Immature natural killer cell (primary cell): ENCODE results near the gene MACROD2. TPM values are rescaled to one million over a fixed set of nuclear protein-coding genes. Genes with fewer than 3 reads are reported as not detected.

Source experiments
- DNase-seq, 3 donors: peaks; one replicate each; pipeline ENCODE4 v3.0.0; 2022; ENCODE audit warnings: mixed read lengths in 1 of 3
- H3K27ac Mint-ChIP-seq, 6 donors: one replicate each; pipeline ENCODE4 v1.8.0; 2020; ENCODE audit warnings: mixed read lengths in 6 of 6, mild to moderate bottlenecking in 5 of 6, inconsistent platforms in 4 of 6, moderate library complexity in 3 of 6
- H3K27me3 Mint-ChIP-seq, 3 donors: one replicate each; pipeline ENCODE4 v1.8.0; 2020 to 2021; ENCODE audit warnings: low read depth in 3 of 3, mild to moderate bottlenecking in 3 of 3, mixed read lengths in 3 of 3, moderate library complexity in 3 of 3, inconsistent platforms in 1 of 3
- H3K36me3 Mint-ChIP-seq, 3 donors: one replicate each; pipeline ENCODE4 v1.8.0; 2020; ENCODE audit warnings: mixed read lengths in 3 of 3, inconsistent platforms in 2 of 3, mild to moderate bottlenecking in 2 of 3
- H3K4me1 Mint-ChIP-seq, 2 donors: one replicate each; pipeline ENCODE4 v1.8.0; 2020; ENCODE audit warnings: inconsistent platforms in 2 of 2, mild to moderate bottlenecking in 2 of 2, mixed read lengths in 2 of 2, moderate library complexity in 1 of 2
- H3K4me3 Mint-ChIP-seq, 5 donors: one replicate each; pipeline ENCODE4 v1.8.0; 2020; ENCODE audit warnings: mild to moderate bottlenecking in 5 of 5, mixed read lengths in 5 of 5, inconsistent platforms in 3 of 5, moderate library complexity in 3 of 5
- H3K9me3 Mint-ChIP-seq, 6 donors: one replicate each; pipeline ENCODE4 v1.8.0; 2020; ENCODE audit warnings: mild to moderate bottlenecking in 6 of 6, mixed read lengths in 6 of 6, inconsistent platforms in 4 of 6, moderate library complexity in 3 of 6
- polyA plus RNA-seq, 3 donors: library from polyadenylated mRNA; unstranded; fragments of 300-500 nt; fragmentation: Illumina TruSeq; gene quantifications; one replicate each; pipeline ENCODE4 v1.2.3, GENCODE V29; 2021

The MACROD2 gene
- polyA plus RNA-seq, 3 donors from 2014 or later = not detected

DNA sequence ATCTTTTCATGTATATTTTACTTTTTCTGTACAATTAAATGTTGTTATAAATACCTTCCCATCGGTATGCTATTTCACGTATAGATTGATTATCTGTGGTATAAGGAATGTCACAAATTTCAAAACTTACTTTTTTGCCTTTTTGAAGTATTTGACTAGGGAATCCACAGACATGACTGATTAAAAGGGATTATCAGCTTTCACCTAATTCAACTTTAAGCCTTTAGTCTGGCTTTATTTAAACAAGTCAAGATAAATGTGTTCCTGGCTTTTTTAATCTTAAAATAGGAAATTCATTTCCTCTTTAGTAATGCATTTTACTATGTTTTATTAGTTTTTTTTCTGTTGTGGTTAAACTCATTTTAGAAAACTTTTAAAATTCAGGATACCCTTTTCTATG, 160.0 kb downstream of the MACROD2 start:
- no peaks in the 10 kb centered on the region for H3K36me3 Mint-ChIP-seq
- no peak for DNase-seq
- peaks cover 8 to 56% (median 16%) of the 10 kb centered on the region in 6 donors for H3K9me3 Mint-ChIP-seq
- no peak overlapping the region for H3K4me3 Mint-ChIP-seq
- H3K27me3 Mint-ChIP-seq = peaks cover 0 to 2% (median 0%) of the 10 kb centered on the region in 3 donors
- no peaks in the 10 kb centered on the region for H3K4me1 Mint-ChIP-seq
- H3K27ac Mint-ChIP-seq = no peak overlapping the region

DNA sequence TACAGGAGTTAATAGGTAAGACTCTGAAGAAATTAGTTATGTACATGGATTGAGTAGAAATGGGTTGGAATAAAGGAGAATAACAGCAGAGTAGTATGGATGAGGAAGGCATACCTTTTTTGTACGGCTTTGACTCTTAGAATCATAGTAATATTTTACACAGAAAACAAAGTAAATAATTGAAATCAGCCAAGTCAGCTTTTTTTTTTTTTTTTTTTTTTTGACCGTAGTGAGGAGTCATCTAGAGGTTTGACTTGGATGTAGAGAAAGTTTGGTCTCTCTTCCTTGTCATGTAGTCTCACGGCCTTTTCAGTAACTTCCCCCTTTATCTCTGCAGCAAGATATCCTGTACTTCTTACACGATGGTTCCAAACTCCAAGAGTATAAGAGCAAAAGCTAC, 183.2 kb downstream of the MACROD2 start:
- Mint-ChIP-seq H3K4me3 (no peak overlapping the region), H3K36me3 (peaks cover 0 to 4% (median 2%) of the 10 kb centered on the region in 3 donors), H3K27me3 (no peaks in the 10 kb centered on the region), H3K9me3 (peaks cover 12 to 49% (median 21%) of the 10 kb centered on the region in 6 donors), H3K27ac (no peak overlapping the region), H3K4me1 (no peaks in the 10 kb centered on the region)
- DNase-seq = no peak

GRCh38 chr20:14178952-14179351, 183.6 kb downstream of the MACROD2 start:
- Mint-ChIP-seq H3K9me3 (peaks cover 10 to 47% (median 19%) of the 10 kb centered on the region in 6 donors), H3K4me1 (no peaks in the 10 kb centered on the region), H3K27ac (no peak overlapping the region), H3K4me3 (no peak overlapping the region), H3K36me3 (peaks cover 0 to 4% (median 0%) of the 10 kb centered on the region in 3 donors), H3K27me3 (no peaks in the 10 kb centered on the region)
- no peak for DNase-seq

GRCh38 chr20:14189794-14190402, 194.6 kb downstream of the MACROD2 start:
- H3K36me3 Mint-ChIP-seq = no peaks in the 10 kb centered on the region
- no peak overlapping the region for H3K4me3 Mint-ChIP-seq

GRCh38 chr20:14191559-14191958, 196.2 kb downstream of the MACROD2 start:
- no peaks in the 10 kb centered on the region for H3K36me3 Mint-ChIP-seq
- H3K4me3 Mint-ChIP-seq = no peak overlapping the region
- DNase-seq = no peak
- no peaks in the 10 kb centered on the region for H3K4me1 Mint-ChIP-seq
- no peak overlapping the region for H3K27ac Mint-ChIP-seq
- peaks cover 0 to 5% (median 1%) of the 10 kb centered on the region in 3 donors for H3K27me3 Mint-ChIP-seq
- H3K9me3 Mint-ChIP-seq = peaks cover 7 to 32% (median 20%) of the 10 kb centered on the region in 6 donors

More at GRCh38 chr20:14189794-14190402, 194.6 kb downstream of the MACROD2 start:
- Mint-ChIP-seq H3K9me3 (peaks cover 0 to 41% (median 16%) of the 10 kb centered on the region in 6 donors), H3K27me3 (peaks cover 0 to 5% (median 1%) of the 10 kb centered on the region in 3 donors), H3K27ac (no peak overlapping the region), H3K4me1 (no peaks in the 10 kb centered on the region)
- no peak for DNase-seq

- DNase-seq = no peak
- peaks cover 10 to 36% (median 20%) of the 10 kb centered on the region in 6 donors for H3K9me3 Mint-ChIP-seq
- H3K27ac Mint-ChIP-seq = no peak overlapping the region
- H3K36me3 Mint-ChIP-seq = no peaks in the 10 kb centered on the region
- peaks cover 0 to 5% (median 1%) of the 10 kb centered on the region in 3 donors for H3K27me3 Mint-ChIP-seq
- H3K4me3 Mint-ChIP-seq = no peak overlapping the region
- no peaks in the 10 kb centered on the region for H3K4me1 Mint-ChIP-seq
Measured at GRCh38 chr20:14193443-14193842, 198.1 kb downstream of the MACROD2 start.

DNA sequence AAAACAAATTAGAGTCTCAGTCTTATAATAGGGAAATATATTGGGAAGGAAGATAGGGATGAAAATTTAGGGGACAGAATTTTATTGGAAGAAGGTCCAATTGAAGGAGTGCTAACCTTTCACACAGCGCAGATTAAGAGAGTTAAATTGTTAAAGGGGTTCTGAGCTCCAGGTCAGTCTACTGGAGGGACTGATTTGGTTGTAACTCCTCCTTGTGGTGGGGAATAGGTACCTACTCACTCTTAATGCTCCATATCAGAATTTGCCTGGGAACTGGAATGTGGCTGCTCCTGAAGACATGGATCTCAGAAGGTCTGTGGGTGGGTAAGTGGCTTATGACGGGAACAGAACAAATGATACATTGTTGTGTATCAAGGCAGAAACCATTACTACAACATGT, 198.6 kb downstream of the MACROD2 start:
- peaks cover 0 to 5% (median 1%) of the 10 kb centered on the region in 3 donors for H3K27me3 Mint-ChIP-seq

DNA sequence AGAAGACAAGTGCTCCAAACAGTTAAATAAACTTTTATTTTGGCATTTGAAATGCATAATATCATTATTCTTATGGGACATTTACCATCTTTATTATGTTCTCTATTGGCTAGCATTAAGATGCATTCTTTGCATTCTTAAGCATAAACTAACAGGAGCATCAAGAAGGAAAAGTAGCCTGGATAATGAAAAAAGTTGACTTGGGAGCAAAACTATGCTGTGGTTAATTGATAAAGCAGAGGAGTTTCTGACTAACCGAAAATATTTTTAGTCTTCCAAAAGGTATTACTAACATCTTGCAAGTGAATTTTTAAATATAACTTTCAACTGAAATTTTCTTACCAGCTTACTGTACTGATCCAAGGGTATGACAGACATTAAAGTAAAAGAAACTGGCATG, 201.8 kb downstream of the MACROD2 start:
- H3K27ac Mint-ChIP-seq = no peak overlapping the region
- no peak for DNase-seq
- H3K36me3 Mint-ChIP-seq = no peaks in the 10 kb centered on the region
- H3K4me3 Mint-ChIP-seq = no peak overlapping the region
- H3K4me1 Mint-ChIP-seq = no peaks in the 10 kb centered on the region
- peaks cover 1 to 4% (median 2%) of the 10 kb centered on the region in 3 donors for H3K27me3 Mint-ChIP-seq
- H3K9me3 Mint-ChIP-seq = peaks cover 12 to 38% (median 24%) of the 10 kb centered on the region in 6 donors

More for the DNA sequence above, 198.6 kb downstream of the MACROD2 start:
- H3K4me1 Mint-ChIP-seq = no peaks in the 10 kb centered on the region
- no peak overlapping the region for H3K4me3 Mint-ChIP-seq
- no peak for DNase-seq
- H3K36me3 Mint-ChIP-seq = no peaks in the 10 kb centered on the region
- H3K27ac Mint-ChIP-seq = no peak overlapping the region
- peaks cover 11 to 41% (median 24%) of the 10 kb centered on the region in 6 donors for H3K9me3 Mint-ChIP-seq

DNA sequence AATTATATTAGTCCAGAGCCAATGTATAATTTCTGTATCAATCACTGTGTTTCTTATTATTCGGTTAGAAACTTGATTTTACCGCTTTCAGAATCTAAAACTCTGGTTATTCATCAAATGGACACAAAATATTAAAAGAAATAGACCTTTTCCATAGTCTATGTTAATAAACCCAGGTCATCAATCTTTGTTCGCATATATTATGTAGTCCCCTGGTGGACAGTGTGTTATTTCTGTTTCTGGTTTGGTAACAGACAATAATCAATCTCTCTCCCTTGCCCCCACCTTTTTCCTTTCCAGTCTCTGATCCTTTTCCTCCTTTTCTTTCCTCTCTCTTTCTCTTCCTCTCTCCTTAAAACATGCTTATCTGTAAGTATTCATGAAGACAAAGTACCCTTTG, 203.1 kb downstream of the MACROD2 start:
- peaks cover 14 to 38% (median 23%) of the 10 kb centered on the region in 6 donors for H3K9me3 Mint-ChIP-seq
- DNase-seq = no peak
- H3K27ac Mint-ChIP-seq = no peak overlapping the region
- no peaks in the 10 kb centered on the region for H3K36me3 Mint-ChIP-seq
- peaks cover 0 to 2% (median 2%) of the 10 kb centered on the region in 3 donors for H3K27me3 Mint-ChIP-seq
- no peaks in the 10 kb centered on the region for H3K4me1 Mint-ChIP-seq
- no peak overlapping the region for H3K4me3 Mint-ChIP-seq

DNA sequence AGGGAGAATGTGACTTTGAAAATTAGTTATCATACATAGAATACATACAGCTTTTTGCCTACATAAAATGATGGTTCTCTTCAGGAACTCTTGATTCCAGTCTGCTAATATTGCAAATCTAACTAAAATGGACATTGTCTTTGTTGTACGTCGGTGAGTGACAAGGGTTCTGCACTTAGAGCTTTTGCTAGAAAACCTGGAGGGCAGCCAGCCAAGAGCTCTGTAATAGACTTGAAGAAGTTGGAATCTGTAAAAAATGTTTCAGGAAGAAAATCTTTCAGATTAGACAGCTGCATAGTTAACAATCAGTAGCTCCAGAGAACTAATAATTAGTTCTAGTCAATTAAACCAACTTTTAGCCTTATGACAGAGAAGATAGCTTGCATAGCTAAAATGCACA, 203.8 kb downstream of the MACROD2 start:
- no peak overlapping the region for H3K27ac Mint-ChIP-seq
- no peak for DNase-seq
- no peak overlapping the region for H3K4me3 Mint-ChIP-seq
- H3K4me1 Mint-ChIP-seq = no peaks in the 10 kb centered on the region
- no peaks in the 10 kb centered on the region for H3K36me3 Mint-ChIP-seq
- peaks cover 15 to 38% (median 20%) of the 10 kb centered on the region in 6 donors for H3K9me3 Mint-ChIP-seq
- H3K27me3 Mint-ChIP-seq = peaks cover 0 to 2% (median 2%) of the 10 kb centered on the region in 3 donors

- no peak for DNase-seq
- Mint-ChIP-seq H3K9me3 (peaks cover 7 to 48% (median 20%) of the 10 kb centered on the region in 6 donors), H3K27me3 (peaks cover 0 to 2% (median 2%) of the 10 kb centered on the region in 3 donors), H3K4me1 (no peaks in the 10 kb centered on the region), H3K36me3 (no peaks in the 10 kb centered on the region), H3K4me3 (no peak overlapping the region), H3K27ac (no peak overlapping the region)
Measured at GRCh38 chr20:14203657-14204056, 208.3 kb downstream of the MACROD2 start.

- Mint-ChIP-seq H3K36me3 (peaks cover 0 to 7% (median 0%) of the 10 kb centered on the region in 3 donors), H3K27ac (no peak overlapping the region), H3K4me3 (no peak overlapping the region), H3K4me1 (no peaks in the 10 kb centered on the region), H3K9me3 (peaks cover 4 to 57% (median 17%) of the 10 kb centered on the region in 6 donors), H3K27me3 (no peaks in the 10 kb centered on the region)
- no peak for DNase-seq
Measured at GRCh38 chr20:14207591-14207990, 212.3 kb downstream of the MACROD2 start.

DNA sequence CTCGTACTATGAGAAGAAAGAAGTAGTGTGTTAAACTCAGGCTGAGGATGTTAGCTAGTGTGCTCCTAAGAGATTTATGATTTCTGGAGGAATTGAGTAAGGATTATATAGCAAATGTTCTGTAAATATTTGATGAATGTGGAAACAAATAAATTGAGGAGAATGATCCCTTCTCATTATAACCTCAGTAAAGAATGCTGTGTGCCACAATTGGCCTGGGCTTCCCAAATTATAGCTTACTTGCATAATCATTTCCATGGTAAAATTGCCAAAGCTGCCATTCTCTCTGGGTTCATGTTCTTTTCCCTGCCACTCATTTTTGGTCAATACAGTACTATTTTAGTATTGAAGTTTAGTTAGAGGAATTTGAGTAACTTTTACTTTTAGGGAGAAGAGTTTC, 213.6 kb downstream of the MACROD2 start:
- Mint-ChIP-seq H3K36me3 (peaks cover 0 to 7% (median 0%) of the 10 kb centered on the region in 3 donors), H3K27me3 (no peaks in the 10 kb centered on the region), H3K4me1 (no peaks in the 10 kb centered on the region), H3K9me3 (peaks cover 5 to 49% (median 14%) of the 10 kb centered on the region in 6 donors), H3K4me3 (no peak overlapping the region), H3K27ac (no peak overlapping the region)
- DNase-seq = no peak

GRCh38 chr20:14210146-14210545, 214.8 kb downstream of the MACROD2 start:
- no peak overlapping the region for H3K27ac Mint-ChIP-seq
- H3K4me1 Mint-ChIP-seq = no peaks in the 10 kb centered on the region
- no peaks in the 10 kb centered on the region for H3K27me3 Mint-ChIP-seq
- peaks cover 4 to 50% (median 10%) of the 10 kb centered on the region in 6 donors for H3K9me3 Mint-ChIP-seq
- H3K4me3 Mint-ChIP-seq = no peak overlapping the region
- DNase-seq = no peak
- H3K36me3 Mint-ChIP-seq = peaks cover 0 to 7% (median 0%) of the 10 kb centered on the region in 3 donors

DNA sequence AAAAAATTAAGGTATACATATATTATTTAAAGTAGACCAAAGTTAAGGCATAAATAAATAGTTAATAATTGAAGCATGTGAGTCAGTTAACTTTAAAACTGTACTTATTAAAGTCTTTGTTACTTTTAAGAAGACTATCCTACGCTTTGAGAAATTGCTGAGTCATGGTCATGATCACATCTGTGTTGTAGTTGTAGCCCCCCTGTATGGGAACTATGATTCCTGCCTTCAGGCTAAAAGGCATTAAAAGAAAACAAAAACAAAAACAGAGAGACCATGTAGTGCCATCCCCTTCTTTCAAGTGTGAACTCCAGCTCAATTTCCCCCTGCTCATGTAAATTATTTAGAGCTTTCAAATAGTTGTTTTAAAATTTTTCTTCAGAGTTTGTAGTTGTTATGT, 218.7 kb downstream of the MACROD2 start:
- Mint-ChIP-seq H3K27me3 (no peaks in the 10 kb centered on the region), H3K4me3 (no peak overlapping the region), H3K4me1 (no peaks in the 10 kb centered on the region), H3K27ac (no peak overlapping the region), H3K9me3 (peaks cover 19 to 55% (median 20%) of the 10 kb centered on the region in 6 donors), H3K36me3 (peaks cover 0 to 7% (median 0%) of the 10 kb centered on the region in 3 donors)
- DNase-seq = no peak
